ENCODE results near the gene PTH2. TPM values are rescaled to one million over a fixed set of nuclear protein-coding genes. Genes with fewer than 3 reads are reported as not detected.

The PTH2 gene
- total and polyA plus RNA-seq, 2 donors (not counting 1 experiment from before 2014, with no cell fraction given): not detected

DNA sequence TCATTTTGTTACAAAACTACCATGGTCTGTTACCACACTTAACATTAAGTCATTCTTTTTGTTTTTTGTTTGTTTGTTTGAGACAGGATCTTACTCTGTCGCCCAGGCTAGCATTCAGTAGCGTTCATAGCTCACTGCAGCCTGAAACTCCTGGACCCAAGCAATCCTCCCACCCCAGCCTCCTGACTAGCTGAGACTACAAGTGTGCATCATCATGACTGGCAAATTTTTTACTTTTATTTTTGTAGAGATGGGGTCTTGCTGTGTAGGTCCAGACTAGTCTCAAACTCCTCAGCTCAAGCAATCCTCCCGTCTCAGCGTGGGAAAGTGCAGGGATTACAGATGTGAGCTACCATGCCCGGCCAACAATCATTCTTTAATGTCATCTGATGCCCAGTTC, 33.1 kb upstream of the PTH2 start:
- H3K9ac ChIP-seq (ENCODE audit: insufficient read depth, low read length): no peak overlapping the region
- H3K36me3 ChIP-seq (ENCODE audit: control insufficient read depth, insufficient read depth, low read length): no peaks in the 10 kb centered on the region
- H3K9me3 ChIP-seq (ENCODE audit: control insufficient read depth, insufficient read depth, low read depth, low read length): no peaks in the 10 kb centered on the region
- no peak overlapping the region for H3K4me2 ChIP-seq (ENCODE audit: extremely low read depth, insufficient read depth, low read length)
- H3K27ac ChIP-seq (ENCODE audit: insufficient read depth, low read length): no peak overlapping the region
- no peak for TF ChIP-seq EZH2 (IDR thresholded peaks at IDR 0.05; ENCODE audit: low read length, missing control alignments)
- H4K20me1 ChIP-seq (ENCODE audit: control insufficient read depth, extremely low read depth, insufficient read depth, low read length): no peaks in the 10 kb centered on the region
- H3K4me3 ChIP-seq (replicated peaks in 1 of 4; ENCODE audit: control extremely low read depth in 1 of 4, insufficient read depth in 1 of 4, low read depth in 3 of 4, low read length in 4 of 4): no peak overlapping the region
- DNase-seq (ENCODE audit: low read depth in 2 of 2): no peak
- H3K4me1 ChIP-seq (ENCODE audit: control insufficient read depth, extremely low read depth, insufficient read depth, low read length): no peaks in the 10 kb centered on the region
- H3K27me3 ChIP-seq (ENCODE audit: control insufficient read depth, insufficient read depth, low read length): no peaks in the 10 kb centered on the region
- peaks cover 2% of the 10 kb centered on the region for H3K79me2 ChIP-seq (ENCODE audit: control insufficient read depth, insufficient read depth, low read length)
- H2AFZ ChIP-seq (ENCODE audit: low read length): no peak overlapping the region

DNA sequence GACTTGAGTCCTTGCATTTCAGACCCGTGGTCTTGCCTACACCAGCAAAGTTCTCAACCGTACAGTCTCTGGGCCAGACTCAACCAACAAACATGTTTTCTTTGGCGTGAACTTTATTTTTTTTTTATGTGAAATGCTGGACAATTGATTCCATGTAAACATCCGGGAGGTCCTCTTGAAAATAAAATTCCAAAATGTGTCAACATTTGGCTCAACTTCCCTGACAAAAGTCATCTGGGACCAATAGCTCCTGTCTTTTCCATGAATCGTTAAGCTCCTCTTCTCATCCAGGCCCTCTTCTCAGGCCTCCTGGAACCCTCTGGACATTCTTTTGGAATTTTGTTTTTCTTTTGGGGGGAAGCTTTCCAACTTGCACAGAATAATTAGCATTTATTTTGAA, 32.5 kb upstream of the PTH2 start:
- peak overlapping the region; percentile 31 for H3K27ac ChIP-seq (ENCODE audit: insufficient read depth, low read length)
- H3K4me2 ChIP-seq (ENCODE audit: extremely low read depth, insufficient read depth, low read length): no peak overlapping the region
- no peak overlapping the region for H3K4me3 ChIP-seq (replicated peaks in 1 of 4; ENCODE audit: control extremely low read depth in 1 of 4, insufficient read depth in 1 of 4, low read depth in 3 of 4, low read length in 4 of 4)
- TF ChIP-seq, protein P1, sequence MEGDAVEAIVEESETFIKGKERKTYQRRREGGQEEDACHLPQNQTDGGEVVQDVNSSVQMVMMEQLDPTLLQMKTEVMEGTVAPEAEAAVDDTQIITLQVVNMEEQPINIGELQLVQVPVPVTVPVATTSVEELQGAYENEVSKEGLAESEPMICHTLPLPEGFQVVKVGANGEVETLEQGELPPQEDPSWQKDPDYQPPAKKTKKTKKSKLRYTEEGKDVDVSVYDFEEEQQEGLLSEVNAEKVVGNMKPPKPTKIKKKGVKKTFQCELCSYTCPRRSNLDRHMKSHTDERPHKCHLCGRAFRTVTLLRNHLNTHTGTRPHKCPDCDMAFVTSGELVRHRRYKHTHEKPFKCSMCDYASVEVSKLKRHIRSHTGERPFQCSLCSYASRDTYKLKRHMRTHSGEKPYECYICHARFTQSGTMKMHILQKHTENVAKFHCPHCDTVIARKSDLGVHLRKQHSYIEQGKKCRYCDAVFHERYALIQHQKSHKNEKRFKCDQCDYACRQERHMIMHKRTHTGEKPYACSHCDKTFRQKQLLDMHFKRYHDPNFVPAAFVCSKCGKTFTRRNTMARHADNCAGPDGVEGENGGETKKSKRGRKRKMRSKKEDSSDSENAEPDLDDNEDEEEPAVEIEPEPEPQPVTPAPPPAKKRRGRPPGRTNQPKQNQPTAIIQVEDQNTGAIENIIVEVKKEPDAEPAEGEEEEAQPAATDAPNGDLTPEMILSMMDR (conservative IDR thresholded peaks at IDR 0.05 in 1 of 2, IDR thresholded peaks at IDR 0.05 in 1 of 2; ENCODE audit: low read depth in 1 of 2, low read length in 2 of 2): no peak
- no peak for TF ChIP-seq EZH2 (IDR thresholded peaks at IDR 0.05; ENCODE audit: low read length, missing control alignments)
- H3K9me3 ChIP-seq (ENCODE audit: control insufficient read depth, insufficient read depth, low read depth, low read length): no peaks in the 10 kb centered on the region
- H2AFZ ChIP-seq (ENCODE audit: low read length): no peak overlapping the region
- peaks cover under 1% of the 10 kb centered on the region for H3K4me1 ChIP-seq (ENCODE audit: control insufficient read depth, extremely low read depth, insufficient read depth, low read length)
- H3K36me3 ChIP-seq (ENCODE audit: control insufficient read depth, insufficient read depth, low read length): no peaks in the 10 kb centered on the region
- DNase-seq (ENCODE audit: low read depth in 2 of 2): no peak
- no peaks in the 10 kb centered on the region for H4K20me1 ChIP-seq (ENCODE audit: control insufficient read depth, extremely low read depth, insufficient read depth, low read length)
- H3K9ac ChIP-seq (ENCODE audit: insufficient read depth, low read length): no peak overlapping the region
- H3K27me3 ChIP-seq (ENCODE audit: control insufficient read depth, insufficient read depth, low read length): no peaks in the 10 kb centered on the region
- H3K79me2 ChIP-seq (ENCODE audit: control insufficient read depth, insufficient read depth, low read length): peaks cover 5% of the 10 kb centered on the region

DNA sequence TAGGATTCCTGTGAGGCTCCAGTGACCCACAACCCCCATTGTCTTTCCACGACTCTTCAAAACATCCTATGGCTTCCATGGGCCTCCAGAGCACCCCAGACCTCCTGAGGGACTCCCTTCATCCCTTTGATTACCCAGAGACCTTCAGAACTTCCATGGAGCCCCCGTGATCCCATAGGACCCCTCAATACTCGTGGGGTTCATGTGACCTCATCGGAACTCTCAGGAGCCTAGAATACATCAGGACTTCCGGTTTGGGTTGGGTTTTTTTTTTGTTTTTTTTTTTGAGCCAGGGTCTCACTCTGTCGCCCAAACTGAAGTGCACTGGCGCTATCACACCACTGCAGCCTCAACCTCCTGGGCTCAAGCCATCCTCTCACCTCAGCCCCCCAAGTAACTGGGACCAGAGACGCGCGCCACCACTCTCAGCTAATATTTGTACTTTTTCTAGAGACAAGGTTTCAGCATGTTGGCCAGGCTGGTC, 30.6 kb upstream of the PTH2 start:
- Histone ChIP-seq H3K4me2 (ENCODE audit: extremely low read depth, insufficient read depth, low read length) (peak overlapping the region; percentile 95), H3K9ac (ENCODE audit: insufficient read depth, low read length) (peak overlapping the region; percentile 84), H2AFZ (ENCODE audit: low read length) (peak overlapping the region; percentile 74), H3K27ac (ENCODE audit: insufficient read depth, low read length) (peak overlapping the region; percentile 93), H3K27me3 (ENCODE audit: control insufficient read depth, insufficient read depth, low read length) (no peaks in the 10 kb centered on the region), H3K9me3 (ENCODE audit: control insufficient read depth, insufficient read depth, low read depth, low read length) (no peaks in the 10 kb centered on the region), H4K20me1 (ENCODE audit: control insufficient read depth, extremely low read depth, insufficient read depth, low read length) (no peaks in the 10 kb centered on the region), H3K79me2 (ENCODE audit: control insufficient read depth, insufficient read depth, low read length) (peaks cover 11% of the 10 kb centered on the region), H3K4me3 (replicated peaks in 1 of 4; ENCODE audit: control extremely low read depth in 1 of 4, insufficient read depth in 1 of 4, low read depth in 3 of 4, low read length in 4 of 4) (peak overlapping the region; percentile 70 to 84 (median 74)), H3K4me1 (ENCODE audit: control insufficient read depth, extremely low read depth, insufficient read depth, low read length) (peaks cover 3% of the 10 kb centered on the region), H3K36me3 (ENCODE audit: control insufficient read depth, insufficient read depth, low read length) (peaks cover 2% of the 10 kb centered on the region)
- no peak for DNase-seq (ENCODE audit: low read depth in 2 of 2)
- TF ChIP-seq EZH2 (IDR thresholded peaks at IDR 0.05; ENCODE audit: low read length, missing control alignments): no peak
- TF ChIP-seq, protein P1 (conservative IDR thresholded peaks at IDR 0.05 in 1 of 2, IDR thresholded peaks at IDR 0.05 in 1 of 2; ENCODE audit: low read depth in 1 of 2, low read length in 2 of 2): no peak
